HCT116 (cell line): Measurements from ENCODE around the gene SMTNL2. TPM values are rescaled to one million over a fixed set of nuclear protein-coding genes. Genes with fewer than 3 reads are reported as not detected.

Experiments
- ATAC-seq: fragments of 200-7000 bp; cut with Tn5 transposase; 2 replicates; pipeline ENCODE4 v1.9.1; 2020; ENCODE audit warnings: mild to moderate bottlenecking, moderate library complexity
- BruUV-seq: library from RNA; stranded (reverse); fragments of 400-500 nt; replicated peaks from 2 replicates; lab custom pipeline; 2021; lab: Mats Ljungman, UMichigan
- CTCF ChIA-PET: fragments of 300-600 bp; sonication (Branson Sonifier 250); formaldehyde crosslinking; loops from one replicate; lab custom pipeline; 2021; ENCODE audit warnings: antibody characterized with exemption; lab: Charles Lee
- POLR2A ChIA-PET: fragments of 300-600, 350-600 bp; sonication (Branson Sonifier 250); formaldehyde crosslinking; loops from one replicate; lab custom pipeline; 2021; ENCODE audit warnings: antibody characterized with exemption; lab: Charles Lee
- RAD21 ChIA-PET, 2 experiments: fragments of 300-600 bp; sonication (Branson Sonifier 250); formaldehyde crosslinking; loops; one replicate each; lab custom pipeline; 2023; ENCODE audit warnings: low total read pairs in 2 of 2; ENCODE audit not compliant: uncharacterized antibody in 2 of 2, unreplicated experiment in 2 of 2, low non-redundant PET in 1 of 2; lab: Charles Lee
- DNase-seq: peaks from one replicate; pipeline ENCODE4 v3.0.0-alpha.2; 2010; ENCODE audit warnings: low read depth, low spot score
- H2AFZ ChIP-seq: fragments of 200-600 bp; shearing (Covaris generic), sonication (generic); 2 replicates; pipeline ENCODE4 v1.6.1; 2017; ENCODE audit warnings: low read depth, mixed run types, mixed read lengths, antibody characterized with exemption, low read length; ENCODE audit not compliant: poor library complexity, severe bottlenecking
- H3K27ac ChIP-seq: 2 replicates; pipeline ENCODE4 v1.5.1; 2012; ENCODE audit warnings: low read depth, low read length
- H3K27me3 ChIP-seq: fragments of 200-600 bp; sonication (generic); 2 replicates; pipeline ENCODE4 v1.6.1; 2016; ENCODE audit warnings: mixed run types, low read length, mixed read lengths; ENCODE audit not compliant: insufficient read depth
- H3K36me3 ChIP-seq, 2 experiments: fragments of 200-500 bp in 1 of 2; fragments of 200-600 bp in 1 of 2; sonication (Bioruptor generic) in 1 of 2; sonication (generic) in 1 of 2; 2 replicates each; pipeline versions ENCODE4 v1.5.1 to v1.6.1; 2014 to 2016; ENCODE audit warnings: low read length in 2 of 2, inconsistent platforms in 1 of 2, mixed read lengths in 1 of 2, mixed run types in 1 of 2; ENCODE audit not compliant: insufficient read depth in 2 of 2, control insufficient read depth in 1 of 2
- H3K4me1 ChIP-seq, 2 experiments: fragments of 200-600 bp in 1 of 2; sonication (generic) in 1 of 2; 2 replicates each; pipeline versions ENCODE4 v1.5.1 to v1.6.1; 2012 to 2017; ENCODE audit warnings: low read length in 2 of 2, inconsistent platforms in 1 of 2, mild to moderate bottlenecking in 1 of 2, mixed read lengths in 1 of 2, mixed run types in 1 of 2, moderate library complexity in 1 of 2; ENCODE audit not compliant: insufficient read depth in 2 of 2, control insufficient read depth in 1 of 2
- H3K4me2 ChIP-seq: fragments of 200-600 bp; sonication (generic); 2 replicates; pipeline ENCODE4 v1.6.1; 2017; ENCODE audit warnings: mixed run types, low read length, mixed read lengths
- H3K4me3 ChIP-seq, 2 experiments: fragments of 200-600 bp in 1 of 2; sonication (generic) in 1 of 2; replicated peaks in 1 of 2; 2 replicates each; pipeline ENCODE4 v1.5.1; 2011 to 2016; ENCODE audit warnings: low read length in 2 of 2, control low read depth in 1 of 2, low read depth in 1 of 2, mild to moderate bottlenecking in 1 of 2, mixed read lengths in 1 of 2, mixed run types in 1 of 2
- H3K79me2 ChIP-seq: fragments of 200-600 bp; sonication (generic); 2 replicates; pipeline ENCODE4 v1.6.1; 2017; ENCODE audit warnings: mild to moderate bottlenecking, mixed run types, low read length, moderate library complexity, mixed read lengths; ENCODE audit not compliant: insufficient read depth
- H3K9ac ChIP-seq: fragments of 200-600 bp; sonication (generic); 2 replicates; pipeline ENCODE4 v1.6.1; 2016; ENCODE audit warnings: low read length, mixed read lengths
- H3K9me2 ChIP-seq: fragments of 200-600 bp; sonication (generic), shearing (Covaris generic); 2 replicates; pipeline ENCODE4 v1.6.1; 2017; ENCODE audit warnings: mixed run types, mild to moderate bottlenecking, moderate library complexity; ENCODE audit not compliant: insufficient read depth
- H3K9me3 ChIP-seq, 2 experiments: fragments of 200-500 bp in 1 of 2; fragments of 200-600 bp in 1 of 2; sonication (Bioruptor generic) in 1 of 2; sonication (generic) in 1 of 2; 2 replicates each; pipeline ENCODE4 v1.6.1; 2014 to 2017; ENCODE audit warnings: low read length in 2 of 2, mixed read lengths in 2 of 2, inconsistent platforms in 1 of 2, low read depth in 1 of 2, mild to moderate bottlenecking in 1 of 2, mixed run types in 1 of 2, moderate library complexity in 1 of 2; ENCODE audit not compliant: control insufficient read depth in 1 of 2, insufficient read depth in 1 of 2
- H4K20me1 ChIP-seq: fragments of 200-600 bp; sonication (generic), shearing (Covaris generic); 2 replicates; pipeline ENCODE4 v1.6.1; 2017; ENCODE audit warnings: mixed run types, mild to moderate bottlenecking, moderate library complexity; ENCODE audit not compliant: insufficient read depth
- CTCF ChIP-seq, 3 experiments: fragments of 200-600 bp in 1 of 3; sonication (generic) in 1 of 3; IDR thresholded peaks in 2 of 3; conservative IDR thresholded peaks in 1 of 3; 2 replicates each; pipeline ENCODE4 v1.5.1; 2012 to 2017; ENCODE audit warnings: low read depth in 2 of 3, low read length in 2 of 3, antibody characterized with exemption in 1 of 3, borderline replicate concordance in 1 of 3, control low read depth in 1 of 3, mild to moderate bottlenecking in 1 of 3, mixed read lengths in 1 of 3, mixed run types in 1 of 3, moderate library complexity in 1 of 3; ENCODE audit not compliant: insufficient read depth in 1 of 3
- EZH2 ChIP-seq: fragments of 200-600 bp; sonication (generic); IDR thresholded peaks from 2 replicates; pipeline ENCODE4 v1.6.1; 2017; ENCODE audit warnings: antibody characterized with exemption, mixed run types
- EZH2phosphoT487 ChIP-seq: fragments of 200-600 bp; IDR thresholded peaks from 2 replicates; pipeline ENCODE4 v1.6.1; 2018; ENCODE audit warnings: antibody characterized with exemption, borderline replicate concordance
- FOSL1 ChIP-seq: IDR thresholded peaks from 2 replicates; pipeline ENCODE4 v1.6.1; 2012; ENCODE audit warnings: low read depth
- REST ChIP-seq: IDR thresholded peaks from 2 replicates; pipeline ENCODE4 v1.6.1; 2012; ENCODE audit warnings: low read depth
- SIN3A ChIP-seq: IDR thresholded peaks from 2 replicates; pipeline ENCODE4 v1.6.1; 2012; ENCODE audit warnings: low read depth
- SP1 ChIP-seq: IDR thresholded peaks from 2 replicates; pipeline ENCODE4 v1.6.1; 2012; ENCODE audit warnings: low read depth
- YY1 ChIP-seq: IDR thresholded peaks from 2 replicates; pipeline ENCODE4 v1.6.1; 2011; ENCODE audit warnings: low read length, low read depth, moderate library complexity, mild to moderate bottlenecking; ENCODE audit not compliant: insufficient replicate concordance; ENCODE audit errors: extremely low read depth
- ZFX ChIP-seq: fragments of 450-650 bp; IDR thresholded peaks from 2 replicates; pipeline ENCODE4 v1.6.1; 2017
- ZNF274 ChIP-seq: fragments of 200-500 bp; sonication (Bioruptor generic); IDR thresholded peaks from 2 replicates; pipeline ENCODE4 v1.6.1; 2014; ENCODE audit warnings: mild to moderate bottlenecking, low read depth, low read length, inconsistent platforms
- intact Hi-C: fragments of 100-400 bp; cut with micrococcal nuclease; formaldehyde crosslinking; loops from 2 replicates; pipeline ENCODE4 v1.10.0; 2022
- total RNA-seq: library from RNA; stranded (reverse); gene quantifications from one replicate; pipeline ENCODE4 v1.2.1, GENCODE V29; 2021; ENCODE audit not compliant: unreplicated experiment
- TF ChIP-seq, protein P1 (sequence below): IDR thresholded peaks from 2 replicates; pipeline ENCODE4 v1.6.1; 2012
- TF ChIP-seq, protein P2 (sequence below): IDR thresholded peaks from 2 replicates; pipeline ENCODE4 v1.6.1; 2011; ENCODE audit warnings: mild to moderate bottlenecking, low read length, moderate library complexity; ENCODE audit not compliant: insufficient replicate concordance; ENCODE audit errors: extremely low read depth

The SMTNL2 gene
- total RNA-seq, 1 experiment from 2014 or later: 2.3 TPM

GRCh38 chr17:4616476-4616875 is 32.1 kb downstream of the SMTNL2 start:
- Histone ChIP-seq H3K9me3 (no peaks in the 10 kb centered on the region), H3K27me3 (no peaks in the 10 kb centered on the region), H3K27ac (no peak overlapping the region), H3K9me2 (no peaks in the 10 kb centered on the region), H4K20me1 (no peaks in the 10 kb centered on the region), H3K4me2 (no peak overlapping the region), H3K4me3 (no peak overlapping the region), H3K4me1 (no peaks in the 10 kb centered on the region), H3K9ac (no peak overlapping the region), H2AFZ (no peak overlapping the region), H3K36me3 (no peaks in the 10 kb centered on the region), H3K79me2 (no peaks in the 10 kb centered on the region)
- ChIA-PET POLR2A (no interaction called here), RAD21 (no interaction called here), CTCF (interaction anchor here (1.3 to 1.4 kb wide), 2 partner anchors 9 to 50 kb away, joined by 3 to 4 read pairs; no protein-coding TSS in a partner anchor)
- TF ChIP-seq ZNF274 (no peak), ZFX (no peak), YY1 (no peak), SIN3A (no peak), REST (no peak)
- intact Hi-C loops: no loop called here
- no TSS peak for BruUV-seq
- ATAC-seq: no peak
- DNase-seq: no peak

- no peaks in the 10 kb centered on the region for H3K36me3 ChIP-seq
- CTCF ChIA-PET: interaction anchor here (1.4 kb wide), 1 partner anchor 8 kb away, joined by 4 read pairs; no protein-coding TSS in a partner anchor
- no peak overlapping the region for H3K4me3 ChIP-seq
- H3K9me2 ChIP-seq: no peaks in the 10 kb centered on the region
- POLR2A ChIA-PET: no interaction called here
- no peak overlapping the region for H2AFZ ChIP-seq
- DNase-seq (no peak), ATAC-seq (no peak)
- no peaks in the 10 kb centered on the region for H4K20me1 ChIP-seq
- H3K9me3 ChIP-seq: no peaks in the 10 kb centered on the region
- no peak overlapping the region for H3K9ac ChIP-seq
- H3K4me1 ChIP-seq: no peaks in the 10 kb centered on the region
- intact Hi-C loops: no loop called here
- RAD21 ChIA-PET: no interaction called here
- no peak overlapping the region for H3K27ac ChIP-seq
- no peaks in the 10 kb centered on the region for H3K79me2 ChIP-seq
- H3K4me2 ChIP-seq: no peak overlapping the region
- H3K27me3 ChIP-seq: no peaks in the 10 kb centered on the region
- BruUV-seq: no TSS peak
- TF ChIP-seq SP1 (no peak), CTCF (IDR thresholded peaks at IDR 0.05 in 2 of 3, conservative IDR thresholded peaks at IDR 0.05 in 1 of 3; ENCODE audit: borderline replicate concordance in 1 of 3, insufficient read depth in 1 of 3, low read depth in 2 of 3, low read length in 2 of 3) (no peak), SIN3A (no peak), EZH2 (no peak), EZH2phosphoT487 (no peak), FOSL1 (no peak)
- TF ChIP-seq, protein P1, sequence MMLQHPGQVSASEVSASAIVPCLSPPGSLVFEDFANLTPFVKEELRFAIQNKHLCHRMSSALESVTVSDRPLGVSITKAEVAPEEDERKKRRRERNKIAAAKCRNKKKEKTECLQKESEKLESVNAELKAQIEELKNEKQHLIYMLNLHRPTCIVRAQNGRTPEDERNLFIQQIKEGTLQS: no peak
- TF ChIP-seq, protein P2, sequence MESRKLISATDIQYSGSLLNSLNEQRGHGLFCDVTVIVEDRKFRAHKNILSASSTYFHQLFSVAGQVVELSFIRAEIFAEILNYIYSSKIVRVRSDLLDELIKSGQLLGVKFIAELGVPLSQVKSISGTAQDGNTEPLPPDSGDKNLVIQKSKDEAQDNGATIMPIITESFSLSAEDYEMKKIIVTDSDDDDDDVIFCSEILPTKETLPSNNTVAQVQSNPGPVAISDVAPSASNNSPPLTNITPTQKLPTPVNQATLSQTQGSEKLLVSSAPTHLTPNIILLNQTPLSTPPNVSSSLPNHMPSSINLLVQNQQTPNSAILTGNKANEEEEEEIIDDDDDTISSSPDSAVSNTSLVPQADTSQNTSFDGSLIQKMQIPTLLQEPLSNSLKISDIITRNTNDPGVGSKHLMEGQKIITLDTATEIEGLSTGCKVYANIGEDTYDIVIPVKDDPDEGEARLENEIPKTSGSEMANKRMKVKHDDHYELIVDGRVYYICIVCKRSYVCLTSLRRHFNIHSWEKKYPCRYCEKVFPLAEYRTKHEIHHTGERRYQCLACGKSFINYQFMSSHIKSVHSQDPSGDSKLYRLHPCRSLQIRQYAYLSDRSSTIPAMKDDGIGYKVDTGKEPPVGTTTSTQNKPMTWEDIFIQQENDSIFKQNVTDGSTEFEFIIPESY: no peak
Observed at GRCh38 chr17:4617090-4617489, 32.8 kb downstream of the SMTNL2 start.
